HG03066 (cell line): Measurements from ENCODE around the gene CDH23.
A peak's percentile ranks its signal among the peaks of the same experiment; 100 is the strongest.

Experiments used
- ATAC-seq: cut with Tn5 transposase; IDR thresholded peaks from one replicate; pipeline ENCODE4 v1.9.1; 2021; ENCODE audit warnings: low read depth; ENCODE audit not compliant: unreplicated experiment

Gene CDH23

DNA sequence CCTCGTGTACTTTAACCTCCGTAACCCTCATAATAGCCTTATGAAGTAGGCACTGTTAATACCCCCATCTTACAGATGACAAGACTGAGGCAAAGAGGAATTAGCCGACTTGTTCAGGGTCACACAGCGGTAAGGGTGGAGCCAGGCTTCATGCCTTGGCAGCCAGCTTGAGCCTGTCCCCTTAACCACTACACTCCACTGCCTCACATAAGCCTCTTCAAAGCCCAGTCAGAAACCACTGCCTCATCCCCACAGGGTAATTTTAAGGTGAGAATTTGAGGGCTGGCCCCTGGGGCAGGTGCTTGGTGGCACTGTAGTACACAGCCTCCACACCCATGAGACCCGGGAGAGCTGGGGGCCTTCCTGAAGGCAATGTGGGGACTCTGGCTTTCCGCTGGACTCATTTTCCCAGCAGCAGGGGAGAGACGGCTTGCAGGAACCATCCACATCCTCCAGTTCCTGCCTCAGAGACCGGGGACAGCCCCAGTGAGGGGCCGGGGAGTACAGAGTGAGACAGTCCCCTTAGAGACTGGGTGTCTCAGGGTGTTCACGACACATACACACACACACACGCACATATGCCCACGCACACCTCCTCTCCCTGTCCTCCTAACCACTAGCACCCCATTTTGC lies 330.5 kb downstream of the CDH23 start:
- peak; percentile 48 for ATAC-seq

- peak; percentile 65 for ATAC-seq
These were observed 331.3 kb downstream of the CDH23 start for GRCh38 chr10:71727738-71728737.

DNA sequence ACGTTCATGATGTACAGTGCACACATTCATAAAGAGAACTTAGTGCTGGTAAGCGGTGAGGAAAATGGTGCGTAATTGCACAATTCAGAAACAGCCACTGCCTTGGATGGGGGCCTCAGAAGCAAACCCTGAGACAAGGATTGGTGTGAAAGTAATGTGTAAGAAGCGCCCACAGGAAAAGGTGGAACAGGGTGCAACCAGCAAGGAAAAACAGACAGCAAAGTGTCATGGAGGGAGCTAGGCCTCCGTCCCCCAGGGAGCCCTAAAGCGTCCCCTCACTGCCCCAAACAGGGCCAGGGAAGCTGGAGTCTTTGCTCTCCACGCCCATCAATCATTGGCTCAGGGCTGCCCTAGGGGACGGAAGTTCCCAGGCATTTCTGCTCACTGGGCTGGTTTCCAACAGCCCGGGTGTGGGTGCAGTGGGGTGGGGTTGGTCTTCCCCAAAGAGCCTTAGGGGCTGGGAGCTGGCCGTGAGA lies 332.5 kb downstream of the CDH23 start:
- no peak for ATAC-seq

GRCh38 chr10:71731791-71732190 lies 335.1 kb downstream of the CDH23 start:
- ATAC-seq: no peak

- no peak for ATAC-seq
These were observed 338.1 kb downstream of the CDH23 start for GRCh38 chr10:71734797-71735196.

DNA sequence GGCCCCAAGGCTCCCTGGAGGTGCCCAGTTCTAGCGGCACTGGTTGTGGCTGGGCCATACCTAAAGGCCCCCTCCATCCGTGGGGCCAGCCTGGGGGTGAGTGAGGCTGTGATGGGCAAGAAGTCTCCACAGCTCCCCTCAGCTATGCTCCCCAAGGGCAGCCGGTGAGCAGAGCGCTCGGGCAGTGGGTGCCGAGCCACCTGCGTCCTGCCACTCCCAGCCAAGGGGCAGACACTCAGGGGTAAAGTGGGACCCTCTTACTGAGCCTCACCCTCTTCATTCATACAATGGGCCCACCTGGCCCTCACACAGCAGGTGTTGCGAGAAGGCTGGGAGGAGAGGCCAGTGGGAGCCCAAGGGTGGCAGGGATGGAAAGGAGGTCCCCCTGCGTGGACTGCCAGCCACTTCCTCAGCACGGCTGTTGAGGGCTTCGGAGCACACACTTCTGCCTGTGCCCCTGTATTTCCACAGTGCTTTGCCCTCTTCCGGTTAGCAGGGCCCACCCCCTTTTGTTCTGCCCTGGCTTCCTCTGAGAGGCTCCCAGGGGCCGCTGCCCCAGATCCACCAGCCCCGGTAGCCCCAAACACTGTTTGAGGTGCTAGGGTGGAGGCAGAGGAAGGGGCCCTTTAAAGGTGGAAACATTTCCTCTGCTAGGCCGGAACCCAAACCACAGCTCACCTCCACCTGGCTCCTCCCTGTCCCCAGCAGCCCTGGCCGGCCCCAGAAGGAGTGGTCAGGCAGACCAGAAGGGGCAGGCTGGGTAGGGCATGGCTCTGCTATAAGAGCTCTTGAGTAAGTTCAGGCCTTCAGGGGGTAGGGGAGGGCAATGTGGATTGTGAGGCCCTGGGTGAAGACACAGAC lies 339.2 kb downstream of the CDH23 start:
- ATAC-seq: no peak

- ATAC-seq: no peak
These were observed 339.8 kb downstream of the CDH23 start for GRCh38 chr10:71736570-71736952.

GRCh38 chr10:71737001-71737833 lies 340.5 kb downstream of the CDH23 start:
- no peak for ATAC-seq

DNA sequence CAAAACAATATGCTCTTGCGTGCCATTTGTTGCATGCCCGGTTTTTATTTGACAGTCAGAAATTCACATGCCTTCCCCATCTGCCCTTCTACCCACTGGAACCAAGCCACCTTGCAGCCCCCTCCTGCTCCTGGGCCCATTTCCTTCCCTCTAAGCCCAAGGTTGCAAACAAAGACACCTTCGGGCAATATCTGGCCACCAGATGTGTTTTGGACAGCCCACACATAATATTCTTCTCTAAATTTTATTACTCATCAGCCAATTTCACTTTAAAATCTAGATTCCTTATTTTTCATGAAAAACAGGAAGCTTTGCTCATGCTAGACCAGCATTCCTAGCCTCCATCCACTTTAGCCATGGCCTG lies 341.1 kb downstream of the CDH23 start:
- ATAC-seq: no peak

GRCh38 chr10:71739358-71739900 lies 342.7 kb downstream of the CDH23 start:
- no peak for ATAC-seq

GRCh38 chr10:71740069-71740653 lies 343.4 kb downstream of the CDH23 start:
- ATAC-seq: no peak

DNA sequence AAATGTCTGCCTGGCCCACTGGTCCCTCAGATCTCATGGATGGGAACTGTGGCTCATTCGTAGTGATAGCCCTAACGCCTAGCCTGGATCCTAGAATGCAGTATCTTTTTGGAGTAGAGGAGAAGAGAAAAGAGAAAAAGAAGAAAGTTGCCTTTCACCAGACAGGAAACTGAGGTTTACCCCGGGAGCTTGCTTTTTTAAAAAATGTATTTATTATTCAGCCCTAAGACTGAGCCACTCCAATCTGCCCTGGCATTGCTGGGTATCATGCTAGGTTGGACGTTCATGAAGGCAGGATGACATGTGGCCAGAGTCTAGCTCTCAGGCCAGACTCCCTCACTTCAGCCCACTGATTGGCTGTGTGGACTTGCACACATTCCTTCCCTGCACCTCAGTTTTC lies 344.3 kb downstream of the CDH23 start:
- no peak for ATAC-seq

GRCh38 chr10:71741671-71742070 lies 345.0 kb downstream of the CDH23 start:
- no peak for ATAC-seq

DNA sequence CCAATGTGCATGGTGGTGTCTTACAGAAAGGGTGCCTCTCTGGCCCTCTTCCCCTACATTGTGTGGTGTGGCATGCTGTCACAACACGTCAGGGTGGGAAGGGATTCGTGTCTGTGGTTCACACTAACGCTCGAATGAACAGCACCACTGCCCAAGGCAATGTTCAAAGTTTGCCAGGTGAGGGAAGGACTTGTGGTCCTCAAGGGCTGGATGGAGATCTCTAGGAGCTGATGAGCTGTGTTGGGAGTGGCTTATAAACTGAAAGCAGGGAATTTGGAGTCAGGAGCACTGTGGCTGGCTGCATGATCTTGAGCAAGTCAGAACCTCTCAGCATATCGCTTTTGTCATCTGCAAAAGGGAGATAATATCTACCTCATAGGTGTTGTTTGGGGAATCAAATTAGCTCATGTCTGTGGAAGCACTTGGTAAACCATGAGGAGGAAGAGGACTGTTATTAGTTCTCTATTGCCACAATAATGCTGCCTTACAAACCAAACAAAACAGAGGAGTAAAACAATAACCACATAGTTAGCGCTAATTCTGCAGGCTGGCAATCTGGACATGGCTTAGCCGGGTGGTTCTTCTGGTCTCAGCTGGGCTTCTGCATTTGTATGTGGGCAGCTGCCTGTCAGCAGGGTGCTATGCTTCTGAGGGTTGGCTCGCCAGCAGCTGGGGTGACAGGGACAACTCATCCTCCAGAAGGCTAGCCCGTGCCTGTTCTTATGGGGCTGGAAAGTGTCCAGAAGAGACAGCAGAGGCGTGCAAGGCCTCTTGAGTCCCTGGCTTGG lies 345.8 kb downstream of the CDH23 start:
- ATAC-seq: no peak

DNA sequence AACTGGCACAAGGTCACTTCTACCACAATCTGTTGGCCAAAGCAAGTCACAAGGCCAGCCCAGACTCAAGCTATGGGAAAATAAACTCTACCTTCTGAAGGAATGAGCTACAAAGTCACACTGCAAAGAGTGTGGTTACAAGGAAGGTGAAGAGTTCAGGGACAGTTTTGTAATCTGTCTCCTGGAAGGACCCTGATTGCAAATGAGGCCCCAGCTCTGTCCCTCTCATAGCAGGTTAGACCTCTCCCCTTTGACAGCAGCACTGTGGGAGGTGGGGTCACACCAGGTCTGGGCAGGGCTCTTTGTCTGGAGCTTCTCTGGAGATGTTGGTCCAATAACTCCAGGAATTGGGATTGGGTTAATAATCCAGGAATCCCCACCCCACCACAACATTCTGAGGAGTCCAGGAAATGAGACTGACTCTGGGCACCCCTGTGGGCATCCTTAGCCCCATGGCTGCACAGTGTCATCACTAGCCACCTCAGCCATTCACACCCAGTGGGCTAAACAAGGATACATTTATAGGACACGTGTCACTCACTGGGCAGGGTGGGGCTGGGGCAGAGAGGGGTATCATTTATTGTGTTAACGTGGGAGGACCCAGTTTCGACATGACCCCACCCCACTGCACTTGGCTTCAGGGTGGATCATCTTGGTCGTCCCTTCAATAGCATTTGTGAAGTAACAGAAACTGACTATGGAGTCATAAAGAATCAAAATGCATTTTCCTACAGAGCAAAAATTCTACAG lies 346.5 kb downstream of the CDH23 start:
- no peak for ATAC-seq

GRCh38 chr10:71743866-71744265 lies 347.1 kb downstream of the CDH23 start:
- no peak for ATAC-seq

- ATAC-seq: no peak
These were observed 348.4 kb downstream of the CDH23 start for GRCh38 chr10:71744897-71745663.
